CD1c-positive myeloid dendritic cell (primary cell): ENCODE data around the gene PNMA1.

ENCODE experiments used
- DNase-seq: peaks from one replicate; pipeline ENCODE4 v3.0.0-alpha.2; 2016; ENCODE audit errors: extremely low spot score

PNMA1 gene, protein sequence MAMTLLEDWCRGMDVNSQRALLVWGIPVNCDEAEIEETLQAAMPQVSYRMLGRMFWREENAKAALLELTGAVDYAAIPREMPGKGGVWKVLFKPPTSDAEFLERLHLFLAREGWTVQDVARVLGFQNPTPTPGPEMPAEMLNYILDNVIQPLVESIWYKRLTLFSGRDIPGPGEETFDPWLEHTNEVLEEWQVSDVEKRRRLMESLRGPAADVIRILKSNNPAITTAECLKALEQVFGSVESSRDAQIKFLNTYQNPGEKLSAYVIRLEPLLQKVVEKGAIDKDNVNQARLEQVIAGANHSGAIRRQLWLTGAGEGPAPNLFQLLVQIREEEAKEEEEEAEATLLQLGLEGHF

DNA sequence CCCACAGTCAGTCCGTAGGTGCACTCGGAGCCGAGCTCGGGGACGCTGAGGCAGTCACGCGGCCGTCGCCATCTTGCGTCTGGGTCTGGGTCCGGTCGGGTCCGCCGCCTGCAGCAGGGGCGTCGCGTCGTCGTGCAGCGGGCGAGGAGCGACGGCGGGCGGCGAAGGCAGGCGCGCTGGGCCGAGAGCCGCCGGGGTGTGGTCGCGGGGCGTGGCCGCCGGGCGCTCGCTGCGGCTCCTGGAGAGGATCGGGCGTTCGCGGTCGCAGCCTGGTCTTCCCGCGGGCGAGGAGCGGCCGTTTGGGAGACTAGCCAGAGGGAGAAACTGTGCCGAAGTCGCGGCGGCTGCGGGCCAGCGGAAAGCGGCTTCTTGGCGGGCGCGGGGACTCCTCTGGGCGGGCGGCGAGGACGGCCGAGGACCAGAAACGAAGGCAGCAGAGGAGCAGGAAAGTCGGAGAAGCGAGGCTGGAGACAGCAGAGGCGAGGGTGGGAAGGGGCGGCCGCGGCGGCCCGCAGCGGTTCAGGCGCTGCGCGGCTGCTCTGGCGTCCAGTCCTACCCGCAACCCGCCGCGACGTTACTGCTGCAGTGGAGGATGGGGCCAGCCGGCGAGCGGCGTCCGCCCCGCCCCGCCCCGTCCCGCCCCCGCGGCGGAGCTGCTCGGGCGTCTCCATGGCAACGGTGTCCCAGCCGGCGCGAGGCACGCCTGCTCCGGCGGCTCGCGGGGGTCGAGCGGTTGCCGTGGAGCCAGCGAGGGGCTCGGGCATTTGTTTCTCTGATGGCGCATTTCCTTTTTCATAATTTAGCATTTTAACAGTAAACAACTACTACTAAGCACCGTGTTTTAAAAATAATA, at the start of gene PNMA1:
TSS of gene PNMA1 (minus strand) at position 582 of the 853 bp plus-strand sequence. CDS start 745 bp downstream, outside the sequence.
- DNase-seq: peak; percentile 91

GRCh38 chr14:73763396-73763795, 49.2 kb upstream of the PNMA1 start:
- DNase-seq: no peak

DNA sequence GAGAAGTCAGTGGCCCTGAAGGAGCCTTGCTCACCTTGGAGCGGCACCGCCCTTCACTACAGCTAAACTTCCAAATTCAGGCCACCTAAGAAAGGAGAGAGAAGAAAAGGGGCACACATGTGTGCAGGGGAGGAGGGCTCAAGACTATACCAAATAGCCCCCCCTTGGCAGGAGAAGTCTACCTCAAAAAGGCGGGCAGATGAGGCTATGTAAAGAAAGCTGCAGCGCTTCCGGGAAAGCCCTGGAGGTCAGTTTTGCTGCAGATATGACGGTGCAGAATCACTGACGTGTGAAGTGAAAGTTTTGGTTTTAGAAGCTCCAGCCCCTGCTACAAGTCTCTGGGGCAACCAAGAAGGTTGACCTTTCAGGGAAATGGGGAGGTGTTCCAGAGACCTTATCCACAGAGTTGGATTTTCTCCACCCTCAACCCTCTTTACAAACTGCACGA, 48.2 kb upstream of the PNMA1 start:
- peak; percentile 63 for DNase-seq

GRCh38 chr14:73761618-73762355, 47.6 kb upstream of the PNMA1 start:
- peak; percentile 65 for DNase-seq

DNA sequence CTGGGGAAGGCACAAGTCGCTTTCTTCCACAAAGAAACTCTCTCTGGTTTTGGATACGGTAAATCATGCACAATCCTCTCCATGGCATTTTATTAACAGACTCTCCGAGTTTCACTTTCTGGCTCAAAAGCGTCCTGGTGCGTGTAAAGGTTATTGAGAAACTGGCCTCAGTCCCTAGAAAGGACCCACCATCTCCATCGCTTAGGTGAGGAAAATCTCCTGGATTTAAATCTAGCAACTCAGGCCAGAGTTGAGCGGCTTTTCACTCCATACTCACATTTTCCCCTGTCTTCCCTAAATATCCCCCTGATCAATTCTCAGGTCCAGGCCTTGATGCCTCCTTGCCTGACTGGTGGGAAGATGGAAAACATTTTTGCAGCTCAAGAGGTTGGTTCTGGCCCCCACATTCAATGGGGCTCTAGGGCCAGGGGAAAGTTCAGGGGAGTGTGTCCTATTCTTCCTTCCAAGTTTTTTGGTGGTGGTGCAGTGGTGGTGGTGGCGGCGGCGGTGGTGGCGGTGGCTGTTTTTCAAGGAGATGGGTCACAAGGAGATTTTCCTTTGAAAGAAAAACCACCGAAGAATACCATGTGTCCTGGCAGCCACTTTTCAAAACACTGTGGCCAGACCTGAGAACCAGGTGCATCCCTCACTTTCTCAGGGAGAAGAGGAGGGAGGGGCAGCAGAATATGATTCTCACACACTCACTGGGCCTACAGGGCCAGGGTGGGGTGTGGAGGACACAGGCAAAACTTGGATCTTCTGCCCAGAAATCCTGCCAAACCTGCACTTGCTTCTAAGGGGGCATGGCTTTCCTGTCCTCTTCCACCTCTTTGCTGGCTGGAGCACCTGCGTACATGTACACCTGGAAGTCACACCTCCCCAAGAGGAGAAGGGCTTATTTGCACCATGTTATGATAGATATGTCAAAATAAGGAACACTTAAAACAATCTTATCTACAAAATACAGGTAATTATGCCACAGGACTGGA, 46.7 kb upstream of the PNMA1 start:
- no peak for DNase-seq

GRCh38 chr14:73759714-73760597, 45.8 kb upstream of the PNMA1 start:
- DNase-seq: peak; percentile 98

- DNase-seq: peak; percentile 75
These were observed 45.1 kb upstream of the PNMA1 start for GRCh38 chr14:73759183-73759713.

GRCh38 chr14:73758392-73759182, 44.4 kb upstream of the PNMA1 start:
- peak; percentile 93 for DNase-seq

- DNase-seq: no peak
These were observed 43.8 kb upstream of the PNMA1 start for GRCh38 chr14:73757876-73758391.

GRCh38 chr14:73757381-73757780, 43.2 kb upstream of the PNMA1 start:
- DNase-seq: no peak

DNA sequence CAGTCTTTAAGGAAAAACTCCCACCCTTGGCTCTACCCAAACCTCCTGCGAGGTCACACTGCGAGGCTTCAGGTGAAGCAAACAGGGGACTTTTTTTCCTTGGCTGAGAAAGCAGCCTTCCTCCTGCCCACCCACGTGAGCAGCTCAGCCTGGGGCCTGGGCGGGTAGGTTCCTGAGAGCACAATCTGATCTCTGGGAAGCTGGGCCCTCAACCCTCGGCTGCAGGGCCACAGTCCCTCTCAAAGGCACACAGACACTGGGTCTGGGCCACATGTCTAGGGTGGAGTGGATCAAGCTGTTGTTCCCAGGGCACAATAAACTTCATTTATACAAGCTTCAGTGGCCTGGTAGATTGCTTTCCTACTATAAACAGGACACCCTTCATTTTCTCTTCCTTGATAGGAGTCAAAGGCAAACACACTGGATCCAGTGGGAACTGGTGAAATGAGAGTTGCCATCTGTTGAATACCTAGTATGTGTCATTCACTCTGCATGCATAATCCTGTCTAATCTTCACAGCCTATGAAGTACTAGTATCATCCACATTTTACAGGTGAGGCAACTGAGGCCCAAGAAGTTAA, 41.3 kb upstream of the PNMA1 start:
- peak; percentile 46 for DNase-seq

DNA sequence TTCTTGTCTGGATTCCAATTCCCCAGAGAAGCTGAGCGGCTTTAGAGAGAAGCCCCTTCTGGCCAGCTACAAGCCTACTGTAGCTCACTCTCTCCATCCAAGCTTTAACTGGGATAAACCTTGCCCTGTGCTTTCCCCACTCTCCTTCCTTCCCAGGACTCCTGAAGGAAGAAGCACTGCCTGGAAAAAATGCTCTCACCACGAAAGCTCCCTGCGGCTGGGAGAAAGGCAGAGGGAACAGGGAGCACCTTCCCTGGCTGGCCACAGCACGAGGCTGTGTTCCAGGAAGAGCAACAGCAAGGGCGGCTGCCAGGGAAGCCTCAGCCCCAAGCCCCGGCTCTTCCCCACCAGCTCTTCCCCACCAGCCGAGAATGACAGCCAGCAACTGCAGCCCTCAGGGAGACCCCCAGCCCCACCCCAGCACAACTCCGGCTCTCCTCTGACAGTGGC, 40.8 kb upstream of the PNMA1 start:
- peak; percentile 28 for DNase-seq

DNA sequence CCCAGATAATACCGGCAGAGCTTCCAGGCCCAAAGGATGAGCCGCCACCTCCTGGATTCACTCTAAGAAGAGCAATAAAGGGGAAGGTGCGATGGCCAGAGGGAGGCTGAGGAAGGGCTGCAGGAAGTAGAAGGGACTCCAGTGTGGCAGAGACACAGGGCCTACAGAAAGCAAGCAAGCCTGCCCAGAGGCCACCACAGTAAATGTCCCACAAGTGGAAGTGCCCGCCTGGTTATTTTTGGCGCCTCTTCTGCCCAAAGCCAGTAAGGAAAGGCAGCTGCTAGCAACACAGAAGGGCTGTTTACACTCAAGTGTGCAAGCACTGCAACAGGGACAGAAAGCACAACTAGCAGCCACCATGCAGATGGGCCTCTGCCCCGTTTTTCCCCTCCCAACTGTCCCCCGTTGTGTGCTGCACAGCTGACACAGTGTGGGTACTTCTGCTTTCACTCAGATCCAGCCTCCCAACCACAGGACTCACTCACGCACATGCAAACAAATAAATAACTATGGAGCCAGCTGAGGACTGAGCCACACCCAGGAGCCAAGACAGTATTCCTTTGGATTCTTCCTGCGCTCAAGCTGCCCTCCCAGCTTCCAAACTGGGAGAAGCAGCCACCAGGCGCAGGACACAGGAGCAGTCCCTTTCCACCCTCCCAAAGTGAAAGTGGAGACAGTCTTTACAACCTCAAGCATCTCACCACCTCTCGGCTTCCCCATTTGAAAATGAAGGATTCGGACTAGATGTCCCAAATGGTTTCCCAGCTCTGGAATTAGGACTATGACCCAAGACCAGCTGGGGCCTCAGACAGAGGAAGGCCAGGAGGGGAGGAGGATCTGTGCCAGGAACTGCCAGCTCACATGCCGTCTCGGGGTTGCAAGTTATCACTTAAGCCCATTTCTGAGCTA, 40.0 kb upstream of the PNMA1 start:
- DNase-seq: peak; percentile 85

GRCh38 chr14:73753124-73753886, 39.1 kb upstream of the PNMA1 start:
- DNase-seq: peak; percentile 64

GRCh38 chr14:73752297-73752992, 38.3 kb upstream of the PNMA1 start:
- DNase-seq: peak; percentile 50
